OCI-LY3 (cell line): ENCODE measurements around the gene ADGRV1.

Experiments used
- CTCF ChIP-seq: fragments of 200-600, 300-600 bp; sonication (generic); IDR thresholded peaks from 2 replicates; pipeline ENCODE4 v1.5.1; 2014; ENCODE audit warnings: antibody characterized with exemption, low read length, low read depth
- EZH2phosphoT487 ChIP-seq: fragments of 200-600 bp; shearing (Covaris generic); IDR thresholded peaks from 2 replicates; pipeline ENCODE4 v1.6.1; 2018; ENCODE audit warnings: antibody characterized with exemption, mixed run types, low read depth

GRCh38 chr5:90987726-90988125 lies 429.1 kb downstream of the ADGRV1 start:
- TF ChIP-seq CTCF (no peak), EZH2phosphoT487 (no peak)
